GM18867 (cell line): ENCODE measurements around the gene APCDD1.
"Not testable (repeated sequence)": the region's sequence is repeated elsewhere in the genome, so short reads cannot be mapped to it uniquely, and the experiment has no call there.

Source experiments
- ATAC-seq: cut with Tn5 transposase; IDR thresholded peaks from one replicate; pipeline ENCODE4 v1.9.1; 2021; ENCODE audit warnings: mild to moderate bottlenecking, moderate library complexity; ENCODE audit not compliant: unreplicated experiment

APCDD1 gene

GRCh38 chr18:10461989-10462388 is 7.6 kb downstream of the APCDD1 start:
- ATAC-seq, result no peak

GRCh38 chr18:10462597-10462996 is 8.2 kb downstream of the APCDD1 start:
- ATAC-seq, result no peak

GRCh38 chr18:10463096-10463495 is 8.7 kb downstream of the APCDD1 start:
- no peak for ATAC-seq

GRCh38 chr18:10463741-10464140 is 9.3 kb downstream of the APCDD1 start:
- no peak for ATAC-seq

- not testable (repeated sequence) for ATAC-seq
Measured at GRCh38 chr18:10464161-10464648, 9.8 kb downstream of the APCDD1 start.

- ATAC-seq, result no peak
Measured at GRCh38 chr18:10465174-10465939, 10.9 kb downstream of the APCDD1 start.

GRCh38 chr18:10470429-10470828 is 16.0 kb downstream of the APCDD1 start:
- no peak for ATAC-seq

- ATAC-seq, result no peak
Measured at GRCh38 chr18:10471574-10471973, 17.1 kb downstream of the APCDD1 start.

- no peak for ATAC-seq
Measured at GRCh38 chr18:10473132-10473531, 18.7 kb downstream of the APCDD1 start.

GRCh38 chr18:10474309-10474708 is 19.9 kb downstream of the APCDD1 start:
- ATAC-seq, result no peak

GRCh38 chr18:10475276-10475653 is 20.8 kb downstream of the APCDD1 start:
- no peak for ATAC-seq

- ATAC-seq, result no peak
Measured at GRCh38 chr18:10475654-10476291, 21.3 kb downstream of the APCDD1 start.

GRCh38 chr18:10476338-10476791 is 21.9 kb downstream of the APCDD1 start:
- no peak for ATAC-seq

GRCh38 chr18:10477121-10477862 is 22.9 kb downstream of the APCDD1 start:
- no peak for ATAC-seq

- ATAC-seq, result no peak
Measured at GRCh38 chr18:10477863-10478260, 23.4 kb downstream of the APCDD1 start.

GRCh38 chr18:10481831-10482230 is 27.4 kb downstream of the APCDD1 start:
- ATAC-seq, result no peak

- no peak for ATAC-seq
Measured at GRCh38 chr18:10482363-10482984, 28.0 kb downstream of the APCDD1 start.

GRCh38 chr18:10482985-10483949 is 28.8 kb downstream of the APCDD1 start:
- peak; percentile 69 for ATAC-seq

- no peak for ATAC-seq
Measured at GRCh38 chr18:10485475-10485874, 31.0 kb downstream of the APCDD1 start.

GRCh38 chr18:10486362-10486761 is 31.9 kb downstream of the APCDD1 start:
- ATAC-seq, result no peak
